Tibial nerve (tissue), 3 donors: ENCODE data around the gene ARAF.

Experiments
- POLR2A ChIP-seq, 2 donors: fragments of 450-650 bp; IDR thresholded peaks; one replicate each; pipeline ENCODE4 v1.6.1; 2017; ENCODE audit warnings: antibody characterized with exemption in 2 of 2, mild to moderate bottlenecking in 2 of 2, moderate library complexity in 2 of 2
- TF ChIP-seq, protein P1 (sequence below), 5 experiments: fragments of 200-600 bp in 3 of 5; fragments of 450-650 bp in 2 of 5; sonication (generic) in 3 of 5; IDR thresholded peaks; one replicate each; pipeline ENCODE4 v1.5.1; 2016 to 2019; ENCODE audit warnings: antibody characterized with exemption in 5 of 5, mild to moderate bottlenecking in 3 of 5, moderate library complexity in 2 of 5

DNA sequence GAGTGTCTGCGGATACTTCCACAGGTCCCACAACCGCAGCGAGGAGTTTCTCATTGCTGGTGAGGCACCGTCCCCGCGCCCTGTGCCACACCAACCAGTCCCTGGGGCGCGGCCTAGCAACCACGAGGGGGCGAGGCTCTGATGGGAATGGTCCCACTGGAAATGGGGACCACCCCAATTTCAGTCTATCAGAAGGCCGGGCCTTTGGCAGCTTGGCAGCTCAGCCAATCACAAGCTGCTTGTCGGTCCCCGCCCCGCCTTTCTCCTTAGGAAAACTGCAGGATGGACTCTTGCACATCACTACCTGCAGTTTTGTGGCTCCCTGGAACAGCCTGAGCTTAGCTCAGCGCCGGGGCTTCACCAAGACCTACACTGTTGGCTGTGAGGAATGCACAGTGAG is 24.3 kb downstream of the ARAF start:
- TF ChIP-seq, protein P1, sequence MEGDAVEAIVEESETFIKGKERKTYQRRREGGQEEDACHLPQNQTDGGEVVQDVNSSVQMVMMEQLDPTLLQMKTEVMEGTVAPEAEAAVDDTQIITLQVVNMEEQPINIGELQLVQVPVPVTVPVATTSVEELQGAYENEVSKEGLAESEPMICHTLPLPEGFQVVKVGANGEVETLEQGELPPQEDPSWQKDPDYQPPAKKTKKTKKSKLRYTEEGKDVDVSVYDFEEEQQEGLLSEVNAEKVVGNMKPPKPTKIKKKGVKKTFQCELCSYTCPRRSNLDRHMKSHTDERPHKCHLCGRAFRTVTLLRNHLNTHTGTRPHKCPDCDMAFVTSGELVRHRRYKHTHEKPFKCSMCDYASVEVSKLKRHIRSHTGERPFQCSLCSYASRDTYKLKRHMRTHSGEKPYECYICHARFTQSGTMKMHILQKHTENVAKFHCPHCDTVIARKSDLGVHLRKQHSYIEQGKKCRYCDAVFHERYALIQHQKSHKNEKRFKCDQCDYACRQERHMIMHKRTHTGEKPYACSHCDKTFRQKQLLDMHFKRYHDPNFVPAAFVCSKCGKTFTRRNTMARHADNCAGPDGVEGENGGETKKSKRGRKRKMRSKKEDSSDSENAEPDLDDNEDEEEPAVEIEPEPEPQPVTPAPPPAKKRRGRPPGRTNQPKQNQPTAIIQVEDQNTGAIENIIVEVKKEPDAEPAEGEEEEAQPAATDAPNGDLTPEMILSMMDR (IDR thresholded peaks at IDR 0.05) = no peak
- no peak for TF ChIP-seq POLR2A (IDR thresholded peaks at IDR 0.05)
